Calu3 (cell line): ENCODE data around the gene PDS5B. TPM values are rescaled to one million over a fixed set of nuclear protein-coding genes. Genes with fewer than 3 reads are reported as not detected.

Source experiments
- BruUV-seq: library from RNA; stranded (reverse); fragments of 400-500 nt; replicated peaks from 2 replicates; lab custom pipeline; 2021; lab: Mats Ljungman, UMichigan
- CTCF ChIA-PET: fragments of 300-600 bp; sonication (Branson Sonifier 250); formaldehyde crosslinking; loops from one replicate; lab custom pipeline; 2022; ENCODE audit warnings: antibody characterized with exemption; lab: Charles Lee
- DNase-seq: peaks from one replicate; pipeline ENCODE4 v3.0.0; 2022
- H3K27ac Mint-ChIP-seq: one replicate; pipeline ENCODE4 v1.8.0; 2022; ENCODE audit warnings: mixed read lengths; ENCODE audit not compliant: unreplicated experiment
- H3K27me3 Mint-ChIP-seq: one replicate; pipeline ENCODE4 v1.8.0; 2022; ENCODE audit warnings: mixed read lengths; ENCODE audit not compliant: unreplicated experiment
- H3K36me3 Mint-ChIP-seq: one replicate; pipeline ENCODE4 v1.8.0; 2022; ENCODE audit warnings: mild to moderate bottlenecking, moderate library complexity, mixed read lengths; ENCODE audit not compliant: insufficient read depth, unreplicated experiment
- H3K4me1 Mint-ChIP-seq: one replicate; pipeline ENCODE4 v1.8.0; 2022; ENCODE audit warnings: mild to moderate bottlenecking, low read depth, mixed read lengths; ENCODE audit not compliant: unreplicated experiment
- H3K4me3 Mint-ChIP-seq: one replicate; pipeline ENCODE4 v1.8.0; 2022; ENCODE audit warnings: mild to moderate bottlenecking, low read depth, moderate library complexity, mixed read lengths; ENCODE audit not compliant: unreplicated experiment
- H3K9me3 Mint-ChIP-seq: one replicate; pipeline ENCODE4 v1.8.0; 2022; ENCODE audit warnings: low read depth, mixed read lengths; ENCODE audit not compliant: unreplicated experiment
- CTCF ChIP-seq: fragments of 200-600 bp; IDR thresholded peaks from one replicate; pipeline ENCODE4 v1.8.0; 2022; ENCODE audit warnings: antibody characterized with exemption; ENCODE audit not compliant: unreplicated experiment
- intact Hi-C: fragments of 100-400 bp; cut with micrococcal nuclease; formaldehyde crosslinking; loops from one replicate; pipeline ENCODE4 v1.10.0; 2022; ENCODE audit not compliant: unreplicated experiment
- total RNA-seq: library from RNA; stranded (reverse); gene quantifications from 2 replicates; pipeline ENCODE4 v1.2.3, GENCODE V29; 2022

Gene PDS5B
- total RNA-seq, 1 experiment from 2014 or later, result 33.9 TPM

GRCh38 chr13:32752311-32752710, 166.1 kb downstream of the PDS5B start:
- DNase-seq, result no peak
- no peak for TF ChIP-seq CTCF
- Mint-ChIP-seq H3K4me3 (no peak overlapping the region), H3K9me3 (no peaks in the 10 kb centered on the region), H3K4me1 (no peaks in the 10 kb centered on the region), H3K27ac (no peak overlapping the region), H3K27me3 (no peaks in the 10 kb centered on the region), H3K36me3 (peaks cover 4% of the 10 kb centered on the region)
- CTCF ChIA-PET, result no interaction called here
- BruUV-seq, result no TSS peak
- intact Hi-C loops, result no loop called here

GRCh38 chr13:32752997-32753606, 166.8 kb downstream of the PDS5B start:
- Mint-ChIP-seq H3K9me3 (no peaks in the 10 kb centered on the region), H3K27me3 (no peaks in the 10 kb centered on the region), H3K36me3 (peaks cover 4% of the 10 kb centered on the region), H3K27ac (no peak overlapping the region), H3K4me3 (no peak overlapping the region), H3K4me1 (no peaks in the 10 kb centered on the region)
- no peak for DNase-seq
- intact Hi-C loops, result no loop called here
- no peak for TF ChIP-seq CTCF
- BruUV-seq, result no TSS peak
- CTCF ChIA-PET, result no interaction called here

- CTCF ChIA-PET, result no interaction called here
- DNase-seq, result no peak
- Mint-ChIP-seq H3K4me3 (no peak overlapping the region), H3K27ac (no peak overlapping the region), H3K9me3 (no peaks in the 10 kb centered on the region), H3K4me1 (no peaks in the 10 kb centered on the region), H3K27me3 (no peaks in the 10 kb centered on the region), H3K36me3 (peaks cover 1% of the 10 kb centered on the region)
- intact Hi-C loops, result no loop called here
- TF ChIP-seq CTCF, result no peak
- BruUV-seq, result no TSS peak
These were observed 167.9 kb downstream of the PDS5B start for GRCh38 chr13:32754179-32754578.

- BruUV-seq, result no TSS peak
These were observed 172.9 kb downstream of the PDS5B start for GRCh38 chr13:32759152-32759551.

More at GRCh38 chr13:32759152-32759551, 172.9 kb downstream of the PDS5B start:
- Mint-ChIP-seq H3K27me3 (no peaks in the 10 kb centered on the region), H3K9me3 (no peaks in the 10 kb centered on the region), H3K27ac (no peak overlapping the region), H3K4me1 (no peaks in the 10 kb centered on the region), H3K36me3 (peaks cover 6% of the 10 kb centered on the region), H3K4me3 (no peak overlapping the region)
- no peak for TF ChIP-seq CTCF
- intact Hi-C loops, result no loop called here
- DNase-seq, result no peak
- CTCF ChIA-PET, result no interaction called here
